ENCODE data around the gene EPG5.
"Not testable (repeated sequence)": the region's sequence is repeated elsewhere in the genome, so short reads cannot be mapped to it uniquely, and the experiment has no call there.

DNA sequence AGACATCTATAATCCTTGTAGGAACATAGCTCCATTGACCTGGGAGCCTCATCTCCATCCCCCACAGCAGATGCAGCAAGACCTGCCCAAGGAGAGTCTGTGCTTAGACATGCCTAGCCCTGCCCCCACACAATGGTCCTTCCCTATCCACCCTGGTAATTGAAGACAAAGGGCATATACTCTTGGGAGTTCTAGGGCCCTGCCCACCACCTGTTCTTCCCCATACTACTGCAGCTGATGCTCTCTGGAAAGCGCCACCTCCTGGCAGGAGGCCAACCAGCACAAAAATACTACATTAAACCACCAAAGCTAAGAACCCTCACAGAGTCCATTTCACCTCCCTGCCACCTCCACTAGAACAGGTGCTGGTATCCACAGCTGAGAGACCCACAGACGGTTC lies 160.0 kb downstream of the EPG5 start:
- TF ChIP-seq, protein P1, sequence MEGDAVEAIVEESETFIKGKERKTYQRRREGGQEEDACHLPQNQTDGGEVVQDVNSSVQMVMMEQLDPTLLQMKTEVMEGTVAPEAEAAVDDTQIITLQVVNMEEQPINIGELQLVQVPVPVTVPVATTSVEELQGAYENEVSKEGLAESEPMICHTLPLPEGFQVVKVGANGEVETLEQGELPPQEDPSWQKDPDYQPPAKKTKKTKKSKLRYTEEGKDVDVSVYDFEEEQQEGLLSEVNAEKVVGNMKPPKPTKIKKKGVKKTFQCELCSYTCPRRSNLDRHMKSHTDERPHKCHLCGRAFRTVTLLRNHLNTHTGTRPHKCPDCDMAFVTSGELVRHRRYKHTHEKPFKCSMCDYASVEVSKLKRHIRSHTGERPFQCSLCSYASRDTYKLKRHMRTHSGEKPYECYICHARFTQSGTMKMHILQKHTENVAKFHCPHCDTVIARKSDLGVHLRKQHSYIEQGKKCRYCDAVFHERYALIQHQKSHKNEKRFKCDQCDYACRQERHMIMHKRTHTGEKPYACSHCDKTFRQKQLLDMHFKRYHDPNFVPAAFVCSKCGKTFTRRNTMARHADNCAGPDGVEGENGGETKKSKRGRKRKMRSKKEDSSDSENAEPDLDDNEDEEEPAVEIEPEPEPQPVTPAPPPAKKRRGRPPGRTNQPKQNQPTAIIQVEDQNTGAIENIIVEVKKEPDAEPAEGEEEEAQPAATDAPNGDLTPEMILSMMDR (IDR thresholded peaks at IDR 0.05): not testable (repeated sequence)
- not testable (repeated sequence) for TF ChIP-seq SIN3A (IDR thresholded peaks at IDR 0.05; ENCODE audit: borderline replicate concordance, insufficient read depth, low read depth, low read length)

Data from Panc1 (cell line).